T1000 (cell line): ENCODE measurements around the gene STXBP4.
"Not testable (repeated sequence)": the region's sequence is repeated elsewhere in the genome, so short reads cannot be mapped to it uniquely, and the experiment has no call there.

Experiments used
- DNase-seq: peaks from one replicate; lab custom pipeline; 2025; ENCODE audit warnings: mixed read lengths; lab: John Stamatoyannopoulos, UW

STXBP4 gene

DNA sequence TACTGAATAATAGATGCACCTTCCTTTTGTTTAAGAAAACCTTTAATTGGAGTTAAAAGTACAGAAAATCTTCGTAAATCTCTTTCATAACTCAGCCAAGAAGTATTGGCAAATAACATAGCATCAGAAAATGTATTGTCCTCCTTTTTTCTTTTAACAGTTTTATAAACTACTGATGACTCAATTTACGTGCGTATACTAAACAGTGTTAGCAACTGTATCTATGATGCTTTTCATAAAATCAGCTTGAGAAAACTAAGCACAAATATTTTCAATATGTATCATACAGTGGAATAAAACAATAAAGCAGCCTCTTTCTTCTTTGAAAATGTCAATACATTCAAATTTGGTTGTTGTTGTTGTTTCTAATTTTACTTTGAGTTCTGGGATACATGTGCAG, 88.6 kb downstream of the STXBP4 start:
- DNase-seq: no peak

DNA sequence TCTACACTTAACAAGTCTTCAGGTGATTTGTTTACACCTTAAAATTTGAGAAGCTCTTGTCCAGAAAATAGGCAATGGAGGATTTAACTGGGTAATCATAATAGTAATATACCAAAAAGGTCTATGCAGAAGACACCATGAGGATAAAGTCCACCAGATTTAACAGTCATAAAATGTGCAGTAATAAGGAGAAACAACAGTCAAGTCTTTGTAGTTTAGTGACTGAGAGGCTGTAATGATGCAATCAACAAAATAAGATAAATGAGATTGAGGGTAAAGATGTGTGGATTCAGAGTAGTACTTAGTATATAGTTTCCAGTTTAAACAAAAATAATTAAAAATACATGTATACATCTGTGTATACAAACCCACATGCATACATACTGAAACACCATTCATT, 91.2 kb downstream of the STXBP4 start:
- no peak for DNase-seq

- no peak for DNase-seq
Observed at GRCh38 chr17:55062921-55063320, 94.4 kb downstream of the STXBP4 start.

- no peak for DNase-seq
Observed at GRCh38 chr17:55063885-55064874, 95.6 kb downstream of the STXBP4 start.

- no peak for DNase-seq
Observed at GRCh38 chr17:55067697-55068439, 99.3 kb downstream of the STXBP4 start.

DNA sequence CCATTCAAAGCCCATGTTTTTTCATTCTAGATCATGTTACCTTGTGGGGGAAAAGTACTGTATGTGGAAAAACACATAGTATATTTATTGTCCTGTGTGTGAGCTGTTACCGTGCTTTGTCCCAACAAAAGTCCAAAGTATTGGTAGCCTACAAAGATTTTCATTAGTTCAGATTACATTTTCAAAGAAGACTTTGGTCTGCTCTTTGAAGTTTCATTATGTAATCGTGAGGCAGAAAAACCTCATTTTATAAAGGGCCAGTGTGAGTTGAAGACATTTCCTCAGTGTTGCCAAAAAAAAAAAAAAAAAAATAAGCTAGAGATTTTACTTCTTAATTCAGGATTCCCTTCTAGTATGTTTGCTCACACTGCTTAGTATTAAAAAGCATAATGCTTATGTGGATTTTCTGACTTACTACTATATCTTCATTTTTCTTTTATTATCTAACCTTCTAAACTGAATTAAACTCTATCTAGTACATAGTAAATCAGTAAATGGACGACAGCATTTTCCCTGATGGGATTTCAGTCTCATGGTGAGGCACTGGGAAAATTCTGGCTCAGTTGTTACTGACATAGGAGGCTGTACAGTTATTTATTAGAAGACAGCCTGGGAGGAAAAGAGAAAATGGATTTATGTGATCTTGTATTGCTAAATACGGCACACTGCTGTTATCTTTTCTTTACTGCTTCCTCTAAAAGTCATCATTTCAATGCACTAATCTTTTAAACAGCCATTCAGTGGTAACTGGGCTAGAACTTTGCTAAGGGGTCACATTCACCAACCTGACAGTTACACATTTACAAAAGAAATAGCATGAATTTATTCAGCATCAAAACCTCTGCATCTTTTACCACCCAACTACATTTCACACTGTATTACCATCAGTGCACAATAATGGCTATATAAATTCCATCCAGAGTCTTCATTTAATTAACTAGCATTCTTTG, 100.6 kb downstream of the STXBP4 start:
- DNase-seq: no peak

DNA sequence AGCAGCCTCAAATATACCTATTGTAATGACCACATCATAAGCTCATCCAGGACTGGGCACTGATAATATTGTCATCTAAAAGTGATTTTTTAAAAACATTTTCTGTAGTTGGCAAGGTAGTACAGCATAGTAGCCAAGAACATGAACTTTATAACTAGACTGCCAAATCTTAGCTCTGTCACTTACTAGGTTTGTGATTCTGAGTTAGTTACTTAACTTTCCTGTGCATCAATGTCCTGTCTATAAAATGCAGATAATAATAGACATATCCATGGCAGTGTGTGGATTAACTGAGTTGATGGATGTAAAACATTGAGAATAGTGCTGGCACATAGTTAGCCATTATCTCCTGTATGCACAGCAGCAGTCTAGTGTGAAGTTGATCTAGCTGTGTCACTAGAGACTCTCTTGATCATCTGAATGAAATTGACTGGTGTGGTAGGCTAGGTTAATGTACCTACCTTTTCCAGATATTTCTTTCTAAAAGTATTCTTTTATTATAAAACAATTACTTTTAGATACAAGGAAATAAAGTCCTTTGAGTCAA, 101.5 kb downstream of the STXBP4 start:
- no peak for DNase-seq

- no peak for DNase-seq
Observed at GRCh38 chr17:55072898-55073297, 104.3 kb downstream of the STXBP4 start.

GRCh38 chr17:55073467-55073866, 104.9 kb downstream of the STXBP4 start:
- DNase-seq: not testable (repeated sequence)

GRCh38 chr17:55081559-55081958, 113.0 kb downstream of the STXBP4 start:
- DNase-seq: no peak

- DNase-seq: no peak
Observed at GRCh38 chr17:55086635-55087058, 118.1 kb downstream of the STXBP4 start.

GRCh38 chr17:55089256-55089655, 120.7 kb downstream of the STXBP4 start:
- DNase-seq: no peak

GRCh38 chr17:55090079-55090492, 121.5 kb downstream of the STXBP4 start:
- no peak for DNase-seq

DNA sequence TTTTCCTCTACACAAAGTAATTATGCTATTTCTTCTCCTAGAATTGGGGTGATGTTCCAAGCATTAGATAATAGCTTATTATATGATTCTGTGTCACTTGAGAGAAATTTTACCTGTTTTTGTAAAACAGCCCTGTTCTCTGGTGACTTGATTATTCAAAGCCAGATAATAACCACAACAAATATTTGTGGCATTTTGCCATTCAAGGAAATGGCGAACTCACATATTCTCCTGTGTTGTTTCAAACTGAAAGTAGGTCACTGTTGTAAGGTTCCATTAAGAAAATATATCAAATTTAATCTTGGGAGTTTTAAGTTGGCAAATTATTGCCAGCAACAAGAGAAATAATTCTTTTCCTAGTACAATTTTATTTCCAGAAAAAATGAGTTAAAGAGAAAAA, 124.8 kb downstream of the STXBP4 start:
- no peak for DNase-seq

GRCh38 chr17:55098765-55099164, 130.2 kb downstream of the STXBP4 start:
- no peak for DNase-seq

DNA sequence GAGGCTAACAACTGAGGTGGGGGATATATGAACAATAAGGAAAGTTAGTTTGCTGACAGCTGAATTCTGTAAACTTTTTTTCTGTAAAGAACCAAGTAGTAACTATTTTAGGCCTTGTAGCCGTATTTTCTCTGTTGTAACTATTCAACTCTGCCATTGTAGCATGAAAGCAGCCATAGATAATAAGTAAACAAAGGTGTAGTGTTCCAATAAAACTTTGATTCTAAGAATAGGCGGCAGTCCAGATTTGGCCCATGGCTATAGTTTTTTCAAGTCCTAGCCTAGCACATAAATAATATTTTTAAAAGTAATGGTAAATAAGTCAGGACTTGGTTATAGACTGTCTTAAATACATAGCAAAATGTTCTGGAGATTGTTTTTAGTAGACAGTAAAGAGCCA, 142.0 kb downstream of the STXBP4 start:
- no peak for DNase-seq

DNA sequence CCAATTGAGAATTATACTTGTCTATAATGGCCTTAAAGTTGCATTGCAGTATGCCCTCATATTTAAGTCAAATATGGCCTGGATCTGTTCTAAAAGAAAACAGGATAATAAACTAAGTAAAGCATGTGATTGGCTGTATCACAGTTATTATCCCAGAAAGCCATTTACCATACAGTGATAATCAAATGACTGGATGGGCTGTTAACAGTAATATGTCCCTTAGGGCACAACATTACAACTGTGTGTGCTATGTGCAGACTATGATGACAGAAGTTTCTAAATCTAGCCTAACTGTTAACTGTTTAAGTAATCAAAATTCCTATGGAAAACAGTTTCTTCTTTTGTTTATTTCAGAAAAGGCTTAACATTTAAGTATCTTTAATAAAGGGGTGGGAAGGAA, 145.7 kb downstream of the STXBP4 start:
- no peak for DNase-seq

DNA sequence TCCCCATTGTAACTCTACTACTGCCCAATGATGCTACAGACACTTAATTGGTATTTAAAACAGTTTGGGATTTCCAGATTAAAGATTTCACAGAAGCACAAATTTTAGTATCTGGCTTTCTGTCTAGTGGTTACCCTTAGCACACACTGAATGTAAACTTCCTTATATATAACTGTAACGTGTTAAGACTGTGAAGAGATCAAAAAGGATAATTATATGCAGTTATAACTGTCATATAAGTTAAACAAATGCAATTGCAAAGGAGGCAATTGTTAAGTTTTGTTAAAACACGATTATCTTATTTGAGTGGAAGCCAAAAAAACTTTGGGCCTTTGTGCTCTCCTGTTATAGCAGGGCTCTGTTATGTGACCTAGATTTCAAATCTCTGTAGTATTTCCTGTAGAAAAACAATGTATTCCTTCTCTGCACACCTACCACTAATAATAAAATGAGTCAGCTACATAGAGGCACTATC, 147.9 kb downstream of the STXBP4 start:
- no peak for DNase-seq

DNA sequence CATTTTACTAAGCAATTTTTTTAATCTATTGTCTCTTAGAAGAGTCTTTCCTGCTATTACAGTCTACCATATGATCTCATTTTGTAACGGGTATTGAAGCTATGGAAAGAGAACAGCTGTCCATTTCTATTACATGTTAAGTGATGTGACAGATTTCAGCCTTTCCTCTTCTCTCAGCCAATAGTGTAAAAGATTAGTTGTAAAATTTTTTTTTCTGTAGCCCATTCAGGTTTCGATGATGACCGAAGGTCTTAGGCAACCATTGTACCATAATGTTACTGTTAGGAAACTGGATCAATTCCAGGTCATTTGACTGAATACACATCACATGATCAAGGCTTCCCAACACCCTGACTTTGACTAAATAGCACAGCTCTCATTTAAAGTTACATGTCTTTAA, 148.6 kb downstream of the STXBP4 start:
- no peak for DNase-seq

DNA sequence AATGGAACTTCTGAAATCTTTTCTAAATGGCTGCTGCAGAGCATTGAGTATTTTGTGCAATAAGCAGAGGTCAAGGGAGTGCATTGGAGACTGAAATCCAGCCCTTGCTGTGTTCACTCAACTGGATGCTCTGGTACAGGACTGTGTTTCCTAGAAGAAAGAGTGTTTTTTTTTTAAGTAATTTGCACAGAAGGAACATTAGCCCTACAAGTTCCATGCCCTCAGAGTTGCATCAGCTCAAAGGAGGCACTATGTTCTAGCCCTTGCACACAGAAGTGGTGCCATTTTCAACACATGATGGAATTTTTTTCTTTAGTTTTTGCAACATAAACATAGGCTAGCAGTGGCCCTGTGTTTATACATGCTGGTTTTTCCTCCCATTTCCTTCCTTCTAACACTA, 152.1 kb downstream of the STXBP4 start:
- DNase-seq: no peak

DNA sequence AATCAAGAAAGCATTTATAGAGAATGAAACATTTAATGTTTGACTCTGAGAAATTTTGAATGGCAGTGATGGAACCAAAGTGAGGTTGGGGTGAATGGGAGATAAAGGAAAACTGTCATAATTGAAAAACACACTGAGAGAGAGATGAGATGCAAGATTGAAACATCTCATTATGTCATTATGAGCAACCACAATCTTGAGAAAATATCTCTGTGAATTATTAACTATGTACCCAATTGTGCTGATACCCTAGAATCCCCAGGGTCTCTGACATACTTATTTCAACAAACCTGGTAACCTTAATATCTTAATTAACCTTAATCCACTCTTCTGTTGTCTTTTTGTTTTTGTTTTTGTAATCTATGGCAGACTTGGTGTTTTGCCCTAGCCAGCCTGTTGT, 152.7 kb downstream of the STXBP4 start:
- no peak for DNase-seq
